8988T (cell line): ENCODE measurements around the gene CCDC159.

Experiments used
- DNase-seq: peaks from one replicate; pipeline ENCODE4 v3.0.0; 2011

CCDC159 gene

DNA sequence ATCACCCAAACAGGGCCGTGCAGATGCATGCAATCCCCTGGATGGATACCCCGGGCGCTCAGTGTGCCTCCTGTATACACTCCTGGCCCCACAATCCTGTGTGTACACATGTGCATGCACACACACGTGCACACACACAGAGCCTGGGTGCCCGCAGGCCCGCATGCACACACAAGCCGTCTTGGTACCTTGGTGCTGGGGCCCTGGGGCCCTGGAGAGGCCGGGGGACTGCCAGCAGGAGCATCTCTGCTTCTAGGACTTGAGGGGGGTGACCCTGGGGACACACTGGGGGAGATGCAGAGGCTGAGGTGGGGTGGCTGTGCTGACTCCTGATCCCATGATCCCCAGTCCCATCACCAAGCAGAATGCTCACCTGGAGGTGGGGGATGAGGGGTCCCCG lies 53.3 kb downstream of the CCDC159 start:
- DNase-seq, result no peak

DNA sequence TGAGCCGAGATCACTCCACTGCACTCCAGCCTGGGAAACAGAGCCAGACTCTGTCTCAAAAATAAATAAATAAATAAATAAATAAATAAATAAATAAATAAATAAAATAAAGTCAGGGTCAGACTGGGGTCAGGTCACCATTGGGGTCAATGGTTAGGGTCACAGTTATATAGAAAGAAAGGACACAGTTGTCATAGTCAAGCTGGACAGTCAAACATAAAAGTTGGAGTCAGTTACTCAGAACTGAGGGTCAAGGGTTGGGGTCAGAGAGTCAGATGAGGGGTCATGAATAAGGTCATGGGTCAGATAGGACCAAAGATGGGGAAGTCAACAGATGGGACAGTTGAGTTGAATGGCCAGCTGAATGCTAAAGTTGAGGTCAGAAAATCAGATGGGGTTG lies 54.5 kb downstream of the CCDC159 start:
- no peak for DNase-seq

DNA sequence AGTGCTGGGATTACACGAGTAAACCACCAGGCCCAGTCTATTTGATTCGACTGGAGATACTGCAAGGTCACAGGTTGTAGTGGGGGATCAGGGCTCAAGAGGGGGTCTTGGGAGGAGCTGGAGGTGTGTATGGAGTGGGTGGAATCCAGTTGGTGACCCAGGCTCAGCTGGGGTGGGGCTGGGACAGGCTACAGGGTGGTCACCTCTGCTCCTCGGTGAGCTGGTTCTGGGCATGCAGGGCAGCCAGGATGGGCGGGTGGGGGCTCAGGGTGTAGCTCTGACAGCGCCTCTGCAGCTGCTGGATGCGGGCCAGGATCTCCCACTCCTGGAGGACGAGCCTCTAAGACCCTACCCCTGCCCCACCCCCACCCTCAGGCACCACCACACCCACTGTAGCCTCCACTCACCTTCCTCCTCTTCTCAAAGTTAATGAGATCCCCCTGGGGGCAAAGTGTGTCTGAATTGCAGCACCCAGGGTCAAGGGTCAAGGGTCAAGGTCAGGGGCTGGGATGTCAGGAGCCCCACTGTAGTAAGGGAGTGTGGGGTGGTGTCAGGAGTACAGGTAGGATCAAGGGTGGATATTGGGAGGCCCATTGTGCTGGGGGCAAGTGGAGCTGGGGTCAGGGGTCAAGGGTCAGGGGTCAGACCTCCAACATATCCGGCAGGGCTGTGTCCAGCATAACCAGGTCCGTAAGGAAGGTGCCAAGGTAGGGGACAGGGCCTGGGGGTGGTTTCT lies 55.7 kb downstream of the CCDC159 start:
- DNase-seq, result no peak
